ENCODE measurements around the gene HYLS1.
A peak's percentile ranks its signal among the peaks of the same experiment; 100 is the strongest.
"Not testable (repeated sequence)": the region's sequence is repeated elsewhere in the genome, so short reads cannot be mapped to it uniquely, and the experiment has no call there.

Gene HYLS1, protein sequence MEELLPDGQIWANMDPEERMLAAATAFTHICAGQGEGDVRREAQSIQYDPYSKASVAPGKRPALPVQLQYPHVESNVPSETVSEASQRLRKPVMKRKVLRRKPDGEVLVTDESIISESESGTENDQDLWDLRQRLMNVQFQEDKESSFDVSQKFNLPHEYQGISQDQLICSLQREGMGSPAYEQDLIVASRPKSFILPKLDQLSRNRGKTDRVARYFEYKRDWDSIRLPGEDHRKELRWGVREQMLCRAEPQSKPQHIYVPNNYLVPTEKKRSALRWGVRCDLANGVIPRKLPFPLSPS

DNA sequence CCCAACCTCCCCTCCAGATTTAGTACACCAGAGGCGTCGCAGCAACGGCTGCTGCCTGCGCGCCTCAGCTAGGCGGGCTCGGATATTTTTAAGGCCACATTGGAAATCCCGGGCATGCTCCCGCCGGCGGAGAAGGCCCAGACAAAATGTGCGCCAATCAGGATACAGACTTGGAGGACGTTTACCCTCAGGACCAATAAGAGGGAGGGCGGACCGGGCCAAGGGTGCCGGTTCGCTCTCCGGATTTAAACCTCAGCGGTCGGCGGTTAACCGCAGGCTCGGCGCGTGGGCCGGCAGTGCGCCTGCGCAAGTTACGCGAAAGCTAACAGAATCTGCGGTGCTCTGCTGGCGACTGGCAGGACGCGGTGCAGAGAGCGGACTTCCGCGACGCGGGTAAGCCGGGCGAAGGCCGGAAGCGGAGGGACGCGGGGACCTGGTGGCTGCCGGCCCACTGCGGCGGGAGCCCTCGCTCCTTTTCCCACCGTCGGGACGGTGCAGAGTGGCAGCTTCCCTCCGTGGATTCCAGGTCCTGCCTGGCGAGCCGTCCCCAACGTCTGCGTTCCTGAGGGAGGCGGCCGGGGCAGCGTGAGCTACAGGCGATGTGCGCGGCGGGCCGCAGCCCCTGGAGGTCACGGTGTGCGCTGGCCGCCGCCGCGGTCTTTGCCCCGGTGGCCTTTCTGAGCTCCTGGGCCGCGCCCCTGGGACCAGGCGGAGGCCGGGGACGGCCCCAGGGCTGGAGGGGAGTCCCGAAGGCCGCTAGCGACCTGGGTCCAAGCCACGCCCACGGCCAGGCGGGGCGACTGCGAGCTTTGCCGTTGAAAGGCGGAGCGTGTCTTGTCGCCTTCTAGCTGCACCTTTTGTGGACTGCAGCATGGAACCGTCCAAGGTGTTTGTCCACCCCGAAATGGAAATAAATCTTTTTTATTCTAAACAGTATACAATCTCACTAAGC lies at the start of gene HYLS1:
Gene HYLS1, plus strand, starts transcription at position 296 of the 952 bp plus-strand sequence. CDS start 11,701 bp downstream, outside the sequence.
- DNase-seq: peak; percentile 48 to 96 (median 88)

DNA sequence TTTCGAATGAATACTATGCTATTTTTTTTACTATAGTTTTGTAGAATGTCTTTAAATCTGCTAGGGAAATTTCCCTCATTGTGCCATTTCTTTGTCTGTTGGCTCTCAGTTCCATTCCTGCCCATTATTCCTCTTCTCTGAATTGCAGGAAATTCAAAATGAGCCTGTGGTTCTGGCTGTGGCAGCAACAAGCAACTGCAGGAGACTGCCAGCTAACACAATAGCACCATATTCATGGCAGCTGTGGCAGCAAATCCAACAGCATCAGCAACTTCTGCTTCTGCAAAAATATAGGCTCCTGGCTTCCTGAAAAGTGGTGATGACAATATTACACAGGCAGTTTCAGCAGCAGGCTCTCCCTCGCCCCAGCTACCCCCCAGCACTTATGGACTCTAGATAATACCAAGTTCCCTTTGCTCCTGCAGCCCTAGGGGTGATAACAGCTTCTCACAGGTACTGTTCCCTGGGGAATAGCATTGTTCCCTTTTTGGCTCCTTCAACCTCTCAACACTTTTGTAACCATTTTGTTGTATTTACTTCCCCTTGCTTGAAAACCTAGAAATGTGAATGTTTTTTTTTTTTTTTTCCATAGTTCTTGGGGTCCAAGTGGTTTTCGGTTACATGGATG lies 45.0 kb upstream of the HYLS1 start:
- peak in 1 of 56 donors; percentile 4 for DNase-seq

DNA sequence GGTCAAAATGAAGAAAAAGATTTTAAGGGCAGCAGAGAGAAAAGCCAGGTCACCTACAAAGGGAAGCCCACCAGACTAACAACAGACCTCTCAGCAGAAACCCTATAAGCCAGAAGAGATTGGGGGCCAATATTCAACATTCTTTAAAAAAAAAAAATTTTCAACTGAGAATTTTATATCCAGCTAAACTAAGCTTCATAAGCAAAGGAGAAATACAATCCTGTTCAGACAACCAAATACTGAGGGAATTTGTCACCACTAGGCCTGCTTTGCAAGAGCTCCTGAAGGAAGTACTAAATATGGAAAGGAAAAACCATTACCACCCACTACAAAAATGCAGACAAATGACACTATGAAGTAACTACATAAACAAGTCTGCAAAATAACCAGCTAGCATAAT lies 41.3 kb upstream of the HYLS1 start:
- DNase-seq: no peak

DNA sequence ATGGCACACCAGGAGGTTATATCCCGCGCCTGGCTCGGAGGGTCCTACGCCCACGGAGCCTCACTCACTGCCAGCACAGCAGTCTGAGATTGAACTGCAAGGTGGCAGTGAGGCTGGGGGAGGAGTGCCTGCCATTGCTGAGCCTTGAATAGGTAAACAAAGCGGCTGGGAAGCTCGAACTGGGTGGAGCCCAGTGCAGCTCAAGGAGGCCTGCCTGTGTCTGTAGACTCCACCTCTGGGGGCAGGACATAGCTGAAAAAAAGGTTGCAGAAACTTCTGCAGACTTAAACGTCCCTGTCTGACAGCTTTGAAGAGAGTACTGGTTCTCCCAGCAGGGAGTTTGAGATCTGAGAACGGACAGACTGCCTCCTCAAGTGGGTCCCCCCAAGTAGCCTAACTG lies 29.8 kb upstream of the HYLS1 start:
- not testable (repeated sequence) for DNase-seq

DNA sequence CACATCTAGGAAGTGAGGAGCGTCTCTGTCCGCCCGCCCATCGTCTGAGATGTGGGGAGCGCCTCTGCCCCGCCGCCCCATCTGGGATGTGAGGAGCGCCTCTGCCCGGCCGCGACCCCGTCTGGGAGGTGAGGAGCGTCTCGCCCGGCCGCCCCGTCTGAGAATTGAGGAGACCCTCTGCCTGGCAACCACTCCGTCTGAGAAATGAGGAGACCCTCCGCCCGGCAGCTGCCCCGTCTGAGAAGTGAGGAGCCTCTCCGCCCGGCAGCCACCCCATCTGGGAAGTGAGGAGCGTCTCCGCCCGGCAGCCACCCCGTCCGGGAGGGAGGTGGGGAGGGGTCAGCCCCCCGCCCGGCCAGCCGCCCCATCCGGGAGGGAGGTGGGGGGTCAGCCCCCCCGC lies 24.7 kb upstream of the HYLS1 start:
- DNase-seq: not testable (repeated sequence)

DNA sequence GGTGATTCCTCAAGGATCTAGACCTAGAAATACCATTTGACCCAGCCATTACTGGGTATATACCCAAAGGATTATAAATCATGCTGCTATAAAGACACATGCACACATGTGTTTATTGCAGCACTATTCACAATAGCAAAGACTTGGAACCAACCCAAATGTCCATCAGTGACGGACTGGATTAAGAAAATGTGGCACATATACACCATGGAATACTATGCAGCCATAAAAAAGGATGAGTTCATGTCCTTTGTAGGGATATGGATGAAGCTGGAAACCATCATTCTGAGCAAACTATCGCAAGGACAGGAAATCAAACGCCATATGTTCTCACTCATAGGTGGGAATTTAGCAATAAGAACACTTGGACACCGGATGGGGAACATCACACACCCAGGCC lies 22.1 kb upstream of the HYLS1 start:
- not testable (repeated sequence) for DNase-seq

DNA sequence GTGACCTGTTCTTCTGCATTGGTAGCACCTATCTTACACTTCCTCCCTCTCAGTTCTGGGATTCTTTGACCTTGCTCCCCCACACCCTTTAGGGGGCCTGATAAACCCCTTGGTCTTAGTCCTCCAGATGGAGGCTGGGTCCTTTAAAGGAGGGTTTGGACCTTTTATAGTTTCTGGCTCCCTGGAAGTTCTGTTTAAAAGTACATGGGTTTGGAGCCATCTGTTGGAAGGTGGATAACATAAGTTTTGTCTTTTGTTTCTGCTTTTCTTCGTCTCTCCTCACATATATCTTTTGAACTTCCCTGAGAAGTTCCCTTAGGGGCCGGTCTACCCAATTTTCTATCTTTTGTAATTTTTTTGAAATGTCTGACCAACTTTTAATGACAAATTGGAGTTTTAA lies 17.9 kb upstream of the HYLS1 start:
- DNase-seq: no peak

DNA sequence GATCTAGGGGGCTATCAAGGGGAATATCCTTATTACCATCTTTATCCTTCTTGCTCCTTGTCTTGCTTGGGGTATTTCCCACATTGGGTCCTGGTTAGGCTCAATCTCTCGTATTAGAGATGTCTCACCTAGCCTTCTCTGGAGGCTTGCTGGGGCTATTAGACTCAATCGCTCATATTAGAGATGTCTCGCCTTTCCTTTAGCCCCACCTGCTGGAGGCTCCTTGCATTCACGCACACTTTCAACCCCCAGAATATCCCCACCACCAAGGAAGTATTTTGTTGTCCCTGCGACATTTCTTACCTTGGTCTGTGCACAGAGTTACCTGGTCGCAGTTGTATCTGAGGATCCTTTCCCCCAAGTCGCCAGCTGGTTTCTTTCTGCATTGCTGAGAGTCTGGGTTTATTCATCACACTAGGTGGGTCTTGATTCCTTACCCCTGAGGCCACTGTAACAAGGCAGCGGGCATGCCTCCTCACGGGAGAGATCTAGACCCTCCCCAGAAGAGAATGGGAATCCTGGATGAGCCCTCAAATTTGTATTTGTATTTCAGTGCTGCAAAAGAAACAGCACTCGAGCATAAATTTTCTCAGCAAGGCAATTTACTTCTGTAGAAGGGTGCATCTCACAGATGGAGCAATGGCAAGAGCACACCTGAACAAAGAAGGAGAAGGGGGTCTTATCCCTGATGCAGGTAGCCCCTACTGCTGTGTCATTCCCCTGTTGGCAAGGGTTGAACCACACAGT lies 15.9 kb upstream of the HYLS1 start:
- DNase-seq: peak in 5 of 56 donors; percentile 2 to 22 (median 9)

DNA sequence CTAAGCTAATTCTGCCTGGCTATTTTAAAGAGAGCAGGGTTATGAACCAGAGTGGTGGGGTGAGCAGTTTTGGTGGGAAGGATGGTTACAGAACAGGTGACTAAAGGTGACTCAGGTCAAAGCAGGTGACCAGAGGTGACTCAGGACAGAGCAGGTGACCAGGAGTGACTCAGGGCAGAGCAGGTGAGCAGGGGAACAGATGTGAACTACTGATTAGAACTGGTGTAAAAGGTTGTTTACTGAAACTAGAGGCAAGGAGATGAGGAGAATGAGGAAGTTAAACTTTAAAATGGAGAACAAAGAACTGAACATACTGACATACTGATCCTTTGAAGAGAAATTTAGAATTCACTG lies 15.4 kb upstream of the HYLS1 start:
- DNase-seq: no peak

DNA sequence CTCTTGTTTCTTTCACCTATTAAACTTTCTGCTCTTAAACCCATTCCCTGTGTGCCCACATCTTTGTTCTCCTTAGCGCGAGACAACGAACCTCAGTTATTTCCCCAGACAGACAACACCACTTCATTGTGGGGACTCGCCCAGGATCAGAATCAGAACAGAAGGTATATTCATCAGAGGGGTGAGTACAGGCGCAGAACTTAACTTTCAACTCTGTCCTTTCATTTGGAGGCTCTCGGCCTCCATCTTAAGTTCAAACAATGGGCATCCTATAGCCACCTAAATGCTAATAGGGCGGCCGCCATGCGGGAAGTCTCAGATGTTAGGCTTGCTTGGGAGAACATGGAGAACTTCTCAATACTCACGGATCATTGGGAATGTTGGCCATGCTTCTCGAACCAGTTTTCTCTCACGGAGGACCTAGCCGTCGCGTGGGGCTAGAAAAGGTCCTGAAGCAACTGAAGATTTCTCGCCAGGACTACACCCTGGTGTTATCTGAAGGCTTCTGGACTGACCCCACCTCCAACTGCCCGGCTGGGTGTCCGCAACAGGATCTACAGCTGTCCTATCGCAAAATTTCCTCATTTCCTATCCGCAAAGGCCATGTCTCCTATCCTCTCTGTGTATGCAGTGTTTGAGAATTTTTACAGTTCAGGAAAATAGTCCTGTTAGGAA lies 13.4 kb upstream of the HYLS1 start:
- no peak for DNase-seq

DNA sequence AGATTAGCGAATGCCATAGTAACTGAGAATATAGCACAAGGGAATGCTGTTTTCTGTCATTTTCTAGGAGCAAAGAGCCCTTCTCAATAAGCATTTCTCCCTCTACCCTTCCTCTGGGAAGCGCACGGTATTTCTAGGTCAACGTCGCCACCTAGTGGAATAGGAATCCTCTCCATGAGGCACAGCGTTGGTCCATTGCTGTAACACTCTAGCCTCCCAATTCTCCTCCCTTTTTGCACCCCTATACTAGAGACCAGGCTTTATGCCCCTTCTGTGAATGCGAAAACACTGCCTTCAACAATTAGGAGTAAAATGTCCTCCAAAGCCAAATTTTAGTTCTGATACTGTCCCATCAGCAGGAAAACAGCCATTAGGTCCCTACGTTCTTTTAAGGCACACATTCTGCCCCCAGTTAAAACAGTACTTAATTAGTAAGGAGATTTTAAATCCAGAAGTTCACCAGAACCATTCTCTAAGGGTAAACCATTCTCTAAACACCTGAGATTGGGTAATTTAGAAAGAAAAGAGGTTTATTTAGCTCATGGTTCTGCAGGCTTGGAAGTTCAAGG lies 12.8 kb upstream of the HYLS1 start:
- DNase-seq: peak in 42 of 56 donors; percentile 1 to 80 (median 26)

DNA sequence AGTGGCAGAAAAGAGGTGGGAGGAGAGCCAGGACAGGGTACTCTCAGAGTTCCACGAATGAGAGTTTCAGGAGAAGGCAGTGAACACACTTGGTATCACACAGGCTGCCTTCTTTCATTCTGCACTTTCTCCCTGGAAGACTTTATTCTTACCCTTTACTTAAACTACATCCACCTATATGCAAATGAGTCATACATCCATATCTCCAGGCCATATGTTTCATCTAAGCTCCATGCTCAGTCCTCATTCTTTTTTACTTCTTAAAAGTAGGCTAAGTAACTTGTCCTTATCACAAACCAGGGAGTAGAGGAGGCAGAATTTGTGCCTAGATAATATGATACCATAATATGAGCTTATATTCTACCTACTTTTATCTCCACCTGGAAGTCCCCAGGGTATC lies 6.2 kb upstream of the HYLS1 start:
- no peak for DNase-seq

DNA sequence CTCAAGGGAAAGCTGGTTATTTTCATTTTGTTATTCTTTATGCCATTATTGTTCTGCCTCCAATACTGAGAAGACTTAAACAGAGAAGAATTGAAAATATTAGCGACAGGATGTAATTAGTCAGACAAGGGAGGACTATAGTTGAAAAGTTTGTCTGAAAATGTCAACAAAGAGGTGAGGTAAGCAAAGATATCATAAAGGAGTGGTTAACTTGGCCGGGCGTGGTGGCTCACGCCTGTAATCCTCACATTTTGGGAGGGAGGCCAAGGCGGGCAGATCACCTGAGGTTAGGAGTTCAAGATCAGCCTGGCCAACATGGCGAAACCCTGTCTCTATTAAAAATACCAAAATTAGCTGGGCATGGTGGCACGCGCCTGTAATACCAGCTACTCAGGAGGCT lies 4.1 kb upstream of the HYLS1 start:
- no peak for DNase-seq

DNA sequence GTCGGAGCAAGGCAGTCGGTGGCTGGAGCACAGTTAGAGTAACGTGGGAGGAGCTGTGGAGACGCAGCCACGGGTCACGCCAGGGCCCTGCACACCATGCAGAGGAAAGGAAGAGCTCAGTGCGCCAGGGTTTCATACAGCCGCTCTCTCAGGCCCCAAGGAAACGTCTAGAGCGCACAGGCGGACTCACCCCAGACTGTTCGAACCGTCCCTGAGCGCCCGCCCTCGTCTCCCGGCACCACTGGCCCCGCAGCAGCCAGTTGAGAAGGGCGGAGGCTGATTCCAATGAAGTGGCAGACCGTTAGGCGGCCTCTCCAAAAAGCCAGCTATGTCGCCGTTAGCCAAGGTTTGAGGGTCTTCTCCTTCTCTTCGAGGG lies 483 bp upstream of the HYLS1 start:
- peak in 19 of 56 donors; percentile 29 to 77 (median 64) for DNase-seq

DNA sequence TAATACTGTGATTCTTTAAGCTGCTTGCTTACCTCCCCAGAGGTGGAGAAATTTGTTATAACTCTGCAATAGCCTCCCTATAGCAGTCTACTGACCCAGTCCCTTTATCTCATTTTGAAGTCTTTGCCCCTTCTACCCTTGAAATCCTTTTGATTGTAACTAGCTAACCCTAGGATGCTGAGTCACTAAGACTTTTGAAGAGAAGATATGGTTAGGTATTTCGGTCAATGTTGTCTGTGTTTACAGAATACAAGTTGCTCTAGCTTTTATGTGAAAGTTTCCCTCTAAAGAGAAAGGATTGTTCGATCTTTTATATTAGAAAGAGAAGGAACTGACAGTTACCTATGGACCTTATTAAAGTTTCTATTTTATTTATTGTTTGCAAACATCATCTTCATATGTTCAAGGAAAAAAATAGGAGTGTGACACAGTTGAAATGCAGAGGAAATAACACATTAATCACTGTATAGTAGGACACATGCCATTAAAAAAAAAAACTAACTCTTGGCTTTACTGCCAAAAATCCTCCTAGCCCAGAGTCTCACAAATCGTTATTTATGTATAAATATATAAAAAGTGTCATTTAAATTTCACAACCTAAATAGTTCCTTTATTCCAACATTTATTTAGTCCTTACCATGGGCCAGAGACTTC lies 3.1 kb downstream of the HYLS1 start:
- DNase-seq: no peak

DNA sequence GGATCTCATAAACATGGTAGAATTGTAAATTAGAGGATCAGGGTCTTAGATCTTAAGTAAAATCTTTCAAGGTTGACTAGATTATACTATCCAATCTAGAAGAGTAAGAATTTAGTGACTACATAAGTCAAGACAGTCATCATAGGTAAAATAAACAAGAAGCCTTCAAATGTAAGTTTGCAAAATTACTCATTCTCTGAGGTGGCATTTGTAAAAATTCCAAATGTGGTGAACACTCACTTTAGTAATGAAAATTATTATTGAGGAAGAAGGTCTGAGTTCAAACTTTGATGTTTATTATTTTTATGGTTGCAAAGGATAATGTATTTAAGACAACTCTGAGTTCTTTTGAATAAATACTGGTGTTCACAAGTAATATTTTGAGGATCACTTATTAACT lies 4.6 kb downstream of the HYLS1 start:
- no peak for DNase-seq

DNA sequence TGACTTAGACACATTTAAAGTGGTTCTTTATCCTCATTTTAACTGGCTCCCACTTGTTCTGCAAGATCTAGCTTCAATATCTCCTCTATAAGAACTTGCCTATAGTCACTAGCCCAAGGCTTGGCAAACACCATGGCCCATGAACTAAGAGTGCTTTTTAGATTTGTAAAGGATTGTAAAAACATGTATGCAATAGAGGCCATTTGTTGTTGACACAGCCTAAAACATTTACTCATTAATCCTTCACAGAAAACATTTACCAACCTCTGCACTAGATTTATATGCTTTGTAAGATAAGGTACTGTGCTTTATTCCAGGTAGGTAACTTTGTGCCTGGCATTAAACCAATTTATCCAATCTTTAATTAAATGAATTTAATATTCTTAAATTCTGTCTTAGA lies 5.5 kb downstream of the HYLS1 start:
- DNase-seq: no peak

DNA sequence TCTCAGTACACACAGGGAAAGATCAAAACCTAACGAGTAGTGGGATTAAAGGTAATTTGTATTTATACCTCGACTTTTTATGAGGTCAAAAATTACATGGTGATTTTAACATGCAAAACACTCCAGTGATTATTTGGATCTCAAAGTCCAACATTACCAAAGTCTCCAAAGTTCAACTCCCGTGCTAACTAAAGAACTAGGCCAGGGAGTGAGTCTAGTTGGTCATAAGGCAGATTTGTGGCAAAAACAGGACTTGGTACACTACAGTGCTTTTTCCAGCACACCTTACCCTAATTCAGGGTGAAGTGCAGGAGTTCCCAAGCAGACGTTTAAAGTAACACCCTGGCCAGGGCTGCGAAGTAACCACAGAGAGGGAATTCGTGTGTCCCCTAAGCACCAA lies 14.4 kb downstream of the HYLS1 start:
- no peak for DNase-seq

DNA sequence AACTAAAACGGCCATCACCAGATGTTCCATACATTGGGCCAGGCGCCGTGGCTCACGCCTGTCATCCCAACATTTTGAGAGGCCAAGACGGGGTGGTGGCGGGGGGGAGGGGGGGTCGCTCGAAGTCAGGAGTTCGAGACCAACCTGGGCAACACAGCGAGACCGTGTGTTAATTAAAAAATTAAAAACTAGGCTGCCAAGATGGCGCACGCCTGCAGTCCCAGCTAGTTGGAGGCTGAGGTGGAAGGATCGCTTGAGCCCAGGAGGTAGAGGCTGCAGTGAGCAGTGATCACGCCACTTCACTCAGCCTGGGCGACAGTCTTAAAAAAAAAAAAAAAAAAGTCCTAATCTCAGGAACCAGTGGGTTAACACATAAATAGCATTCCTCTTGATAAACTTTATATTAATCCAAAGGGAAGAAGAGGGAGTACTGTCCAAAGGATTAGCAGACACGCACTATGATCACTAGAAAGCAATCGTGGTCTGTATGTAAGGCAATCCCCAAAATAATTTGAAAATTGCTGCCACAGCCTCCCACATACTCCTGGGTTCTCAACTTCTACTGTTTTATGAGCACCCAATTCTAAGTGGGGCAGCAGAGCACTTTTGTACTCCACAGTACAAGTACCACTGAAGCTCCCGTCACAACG lies 14.9 kb downstream of the HYLS1 start:
- DNase-seq: no peak

All from amygdala (tissue), 56 donors.